Gastroesophageal sphincter (tissue), 3 donors: Measurements from ENCODE around the gene SRP19.

Source experiments
- CTCF ChIP-seq, 4 experiments: fragments of 200-600 bp in 2 of 4; fragments of 450-650 bp in 2 of 4; sonication (generic) in 1 of 4; IDR thresholded peaks; one replicate each; pipeline ENCODE4 v1.5.1; 2017 to 2019; ENCODE audit warnings: antibody characterized with exemption in 4 of 4, mild to moderate bottlenecking in 2 of 4, moderate library complexity in 2 of 4
- EP300 ChIP-seq: sonication (generic); formaldehyde crosslinking; IDR thresholded peaks from one replicate; pipeline ENCODE4 v1.6.1; 2017; ENCODE audit warnings: antibody characterized with exemption, mild to moderate bottlenecking
- POLR2A ChIP-seq, 2 donors: fragments of 450-650 bp; IDR thresholded peaks; one replicate each; pipeline ENCODE4 v1.6.1; 2017; ENCODE audit warnings: antibody characterized with exemption in 2 of 2, mild to moderate bottlenecking in 2 of 2, moderate library complexity in 1 of 2
- POLR2AphosphoS5 ChIP-seq: sonication (generic); formaldehyde crosslinking; IDR thresholded peaks from one replicate; pipeline ENCODE4 v1.6.1; 2017; ENCODE audit warnings: antibody characterized with exemption

- TF ChIP-seq CTCF (IDR thresholded peaks at IDR 0.05) (no peak), POLR2AphosphoS5 (no peak), EP300 (no peak), POLR2A (IDR thresholded peaks at IDR 0.05) (no peak)
Observed at GRCh38 chr5:112847306-112847705, 13.8 kb upstream of the SRP19 start.
